MM.1S (cell line): ENCODE results near the gene ARRB2.
A peak's percentile ranks its signal among the peaks of the same experiment; 100 is the strongest.

Experiments
- DNase-seq: peaks from one replicate; pipeline ENCODE4 v3.0.0-alpha.2; 2015
- H2AFZ ChIP-seq: fragments of 300-600 bp; sonication (generic); 2 replicates; pipeline ENCODE4 v1.6.0; 2016; ENCODE audit warnings: antibody characterized with exemption, low read length
- H3F3A ChIP-seq: fragments of 300-600 bp; sonication (generic); 2 replicates; pipeline ENCODE4 v1.6.1; 2016; ENCODE audit warnings: mild to moderate bottlenecking, antibody characterized with exemption, low read length, moderate library complexity, mixed read lengths; ENCODE audit not compliant: insufficient read depth
- H3K27ac ChIP-seq: fragments of 300-600 bp; sonication (generic); 2 replicates; pipeline ENCODE4 v1.5.1; 2016; ENCODE audit warnings: mild to moderate bottlenecking, low read length
- H3K27me3 ChIP-seq: fragments of 300-600 bp; sonication (generic); replicated peaks from 2 replicates; pipeline ENCODE4 v1.6.0; 2016; ENCODE audit warnings: low read length; ENCODE audit not compliant: insufficient read depth
- H3K36me3 ChIP-seq: fragments of 300-600 bp; sonication (generic); replicated peaks from 2 replicates; pipeline ENCODE4 v1.6.1; 2016; ENCODE audit warnings: mild to moderate bottlenecking, low read length, mixed read lengths; ENCODE audit not compliant: insufficient read depth
- H3K4me1 ChIP-seq: fragments of 300-600 bp; sonication (generic); 2 replicates; pipeline ENCODE4 v1.6.1; 2016; ENCODE audit warnings: low read length, mixed read lengths
- H3K4me2 ChIP-seq: fragments of 300-600 bp; sonication (generic); 2 replicates; pipeline ENCODE4 v1.6.0; 2016; ENCODE audit warnings: low read depth, low read length
- H3K4me3 ChIP-seq: fragments of 300-600 bp; sonication (generic); 2 replicates; pipeline ENCODE4 v1.5.1; 2016; ENCODE audit warnings: low read length, mixed read lengths
- H3K79me2 ChIP-seq: fragments of 300-600 bp; sonication (generic); 2 replicates; pipeline ENCODE4 v1.6.1; 2016; ENCODE audit warnings: mixed run types, low read length, mixed read lengths
- H3K9ac ChIP-seq: fragments of 300-600 bp; sonication (generic); 2 replicates; pipeline ENCODE4 v1.6.1; 2016; ENCODE audit warnings: low read length, mixed read lengths
- H3K9me2 ChIP-seq: fragments of 300-600 bp; sonication (generic); replicated peaks from 2 replicates; pipeline ENCODE4 v1.6.1; 2016; ENCODE audit warnings: mild to moderate bottlenecking, low read length, mixed read lengths; ENCODE audit not compliant: insufficient read depth
- H3K9me3 ChIP-seq: fragments of 300-600 bp; sonication (generic); replicated peaks from 2 replicates; pipeline ENCODE4 v1.6.1; 2016; ENCODE audit warnings: mild to moderate bottlenecking, low read length, mixed read lengths; ENCODE audit not compliant: insufficient read depth
- H4K20me1 ChIP-seq: fragments of 300-600 bp; sonication (generic); 2 replicates; pipeline ENCODE4 v1.6.1; 2016; ENCODE audit warnings: mild to moderate bottlenecking, low read length, moderate library complexity, mixed read lengths; ENCODE audit not compliant: insufficient read depth
- CTCF ChIP-seq: fragments of 300-600 bp; sonication (generic); IDR thresholded peaks from 2 replicates; pipeline ENCODE4 v1.5.1; 2016; ENCODE audit warnings: antibody characterized with exemption, low read length, mixed read lengths
- EZH2 ChIP-seq: fragments of 300-600 bp; sonication (generic); optimal IDR thresholded peaks from 2 replicates; pipeline ENCODE3; 2017; ENCODE audit warnings: low read depth, mild to moderate bottlenecking, antibody characterized with exemption, low read length, mixed read lengths
- EZH2phosphoT487 ChIP-seq: fragments of 300-600 bp; sonication (generic); IDR thresholded peaks from 2 replicates; pipeline ENCODE4 v1.6.1; 2018; ENCODE audit warnings: antibody characterized with exemption, low read length

Gene ARRB2

GRCh38 chr17:4750606-4751005 is 40.2 kb downstream of the ARRB2 start:
- 0 out of 2 replicates have a peak overlapping the region, but pooled peaks have one; percentile 2 for H2AFZ ChIP-seq
- no peaks in the 10 kb centered on the region for H4K20me1 ChIP-seq
- TF ChIP-seq CTCF: no peak
- TF ChIP-seq EZH2: no peak
- TF ChIP-seq EZH2phosphoT487: no peak
- peak overlapping the region; percentile 5; the same call in 1 of the 2 replicates for H3K4me2 ChIP-seq
- no peaks in the 10 kb centered on the region for H3K36me3 ChIP-seq
- peaks cover 12% of the 10 kb centered on the region; the same call in 1 of the 2 replicates for H3K4me1 ChIP-seq
- 0 out of 2 replicates have a peak, but pooled peaks cover 8% of the 10 kb centered on the region for H3F3A ChIP-seq
- no peak for DNase-seq
- H3K79me2 ChIP-seq: no peaks in the 10 kb centered on the region
- no peaks in the 10 kb centered on the region for H3K9me3 ChIP-seq
- 0 out of 2 replicates have a peak overlapping the region, but pooled peaks have one; percentile 4 for H3K4me3 ChIP-seq
- no peaks in the 10 kb centered on the region for H3K9me2 ChIP-seq
- peaks cover 9% of the 10 kb centered on the region for H3K27me3 ChIP-seq
- H3K9ac ChIP-seq: no peak overlapping the region
- H3K27ac ChIP-seq: no peak overlapping the region

- no peaks in the 10 kb centered on the region for H3K9me2 ChIP-seq
- H4K20me1 ChIP-seq: no peaks in the 10 kb centered on the region
- H3K79me2 ChIP-seq: no peaks in the 10 kb centered on the region
- no peaks in the 10 kb centered on the region for H3K36me3 ChIP-seq
- TF ChIP-seq EZH2: no peak
- TF ChIP-seq CTCF: no peak
- TF ChIP-seq EZH2phosphoT487: no peak
- no peak overlapping the region for H3K27ac ChIP-seq
- no peak overlapping the region for H3K4me2 ChIP-seq
- H3F3A ChIP-seq: 0 out of 2 replicates have a peak, but pooled peaks cover 8% of the 10 kb centered on the region
- H3K9me3 ChIP-seq: no peaks in the 10 kb centered on the region
- no peak for DNase-seq
- H3K27me3 ChIP-seq: peaks cover 9% of the 10 kb centered on the region
- H2AFZ ChIP-seq: no peak overlapping the region
- no peak overlapping the region for H3K9ac ChIP-seq
- H3K4me1 ChIP-seq: peaks cover 12% of the 10 kb centered on the region; the same call in 1 of the 2 replicates
- no peak overlapping the region for H3K4me3 ChIP-seq
Measured at GRCh38 chr17:4751932-4752331, 41.5 kb downstream of the ARRB2 start.

GRCh38 chr17:4753392-4753791 is 43.0 kb downstream of the ARRB2 start:
- no peak overlapping the region for H3K4me3 ChIP-seq
- TF ChIP-seq CTCF (no peak), EZH2 (no peak), EZH2phosphoT487 (no peak)
- no peak overlapping the region for H2AFZ ChIP-seq
- no peaks in the 10 kb centered on the region for H3K9me2 ChIP-seq
- no peaks in the 10 kb centered on the region for H3K36me3 ChIP-seq
- no peak overlapping the region for H3K9ac ChIP-seq
- H3K4me1 ChIP-seq: peaks cover 6% of the 10 kb centered on the region; the same call in 1 of the 2 replicates
- H3K27me3 ChIP-seq: peaks cover 9% of the 10 kb centered on the region
- H3K79me2 ChIP-seq: no peaks in the 10 kb centered on the region
- H3F3A ChIP-seq: 0 out of 2 replicates have a peak, but pooled peaks cover 3% of the 10 kb centered on the region
- no peaks in the 10 kb centered on the region for H4K20me1 ChIP-seq
- H3K27ac ChIP-seq: no peak overlapping the region
- no peaks in the 10 kb centered on the region for H3K9me3 ChIP-seq
- no peak overlapping the region for H3K4me2 ChIP-seq
- no peak for DNase-seq
